Thoracic aorta (tissue), 2 donors: ENCODE data around the gene TERB1. TPM values are rescaled to one million over a fixed set of nuclear protein-coding genes. Genes with fewer than 3 reads are reported as not detected.

Experiments used
- ATAC-seq: fragments of 150-250 bp; one replicate; pipeline ENCODE4 v1.8.0; 2017; ENCODE audit warnings: low read depth; ENCODE audit not compliant: insufficient number of reproducible peaks, low FRiP score
- DNase-seq: peaks from one replicate; pipeline ENCODE4 v3.0.0-alpha.2; 2020; ENCODE audit warnings: low spot score
- H3K27ac ChIP-seq, 2 donors: fragments of 200-600 bp; sonication (generic); 1 replicate in 1 of 2; 2 replicates in 1 of 2; pipeline ENCODE4 v1.5.1; 2016; ENCODE audit warnings: mild to moderate bottlenecking in 2 of 2, moderate library complexity in 2 of 2
- H3K27me3 ChIP-seq: fragments of 200-600 bp; sonication (generic); replicated peaks from 2 replicates; pipeline ENCODE4 v1.6.0; 2016; ENCODE audit warnings: mild to moderate bottlenecking; ENCODE audit not compliant: insufficient read depth
- H3K36me3 ChIP-seq: fragments of 200-600 bp; sonication (generic); one replicate; pipeline ENCODE4 v1.5.1; 2016
- H3K4me1 ChIP-seq, 2 donors: fragments of 200-600 bp; sonication (generic); 1 replicate in 1 of 2; 2 replicates in 1 of 2; pipeline versions ENCODE4 v1.5.1 to v1.6.0; 2016; ENCODE audit warnings: low read depth in 2 of 2, mild to moderate bottlenecking in 1 of 2; ENCODE audit not compliant: control insufficient read depth in 1 of 2
- H3K4me3 ChIP-seq: fragments of 200-600 bp; sonication (generic); 2 replicates; pipeline ENCODE4 v1.5.1; 2016; ENCODE audit warnings: mild to moderate bottlenecking
- H3K9me3 ChIP-seq: fragments of 200-600 bp; sonication (generic); 2 replicates; pipeline ENCODE4 v1.5.1; 2016
- total RNA-seq, 2 donors: library from RNA; depleted of rRNA; stranded (reverse); fragments of >200 nt; gene quantifications; one replicate each; pipeline versions ENCODE4 v1.1.0 to v1.2.3, GENCODE V29; 2016
- TF ChIP-seq, protein P1 (sequence below): fragments of 200-600 bp; sonication (generic); IDR thresholded peaks from one replicate; pipeline ENCODE4 v1.5.1; 2019; ENCODE audit warnings: antibody characterized with exemption

TERB1 gene
- total RNA-seq, 2 donors from 2014 or later = not detected

GRCh38 chr16:66751303-66751991, 49.9 kb downstream of the TERB1 start, which contains the start of gene DYNC1LI2:
DYNC1LI2 (minus strand) TSS chr16:66751609; CDS start chr16:66751591, 18 bp downstream.
- H3K27me3 ChIP-seq = no peaks in the 10 kb centered on the region
- H3K4me1 ChIP-seq = peaks cover 18 to 30% of the 10 kb centered on the region in 2 donors
- peak within 1 kb of the TSS; percentile 81 for H3K4me3 ChIP-seq
- H3K27ac ChIP-seq = peak within 1 kb of the TSS; percentile 81 to 83
- no peaks in the 10 kb centered on the region for H3K9me3 ChIP-seq
- peak; percentile 53 for DNase-seq
- H3K36me3 ChIP-seq = no peaks in the 10 kb centered on the region
- ATAC-seq = peak; percentile 94
- TF ChIP-seq, protein P1, sequence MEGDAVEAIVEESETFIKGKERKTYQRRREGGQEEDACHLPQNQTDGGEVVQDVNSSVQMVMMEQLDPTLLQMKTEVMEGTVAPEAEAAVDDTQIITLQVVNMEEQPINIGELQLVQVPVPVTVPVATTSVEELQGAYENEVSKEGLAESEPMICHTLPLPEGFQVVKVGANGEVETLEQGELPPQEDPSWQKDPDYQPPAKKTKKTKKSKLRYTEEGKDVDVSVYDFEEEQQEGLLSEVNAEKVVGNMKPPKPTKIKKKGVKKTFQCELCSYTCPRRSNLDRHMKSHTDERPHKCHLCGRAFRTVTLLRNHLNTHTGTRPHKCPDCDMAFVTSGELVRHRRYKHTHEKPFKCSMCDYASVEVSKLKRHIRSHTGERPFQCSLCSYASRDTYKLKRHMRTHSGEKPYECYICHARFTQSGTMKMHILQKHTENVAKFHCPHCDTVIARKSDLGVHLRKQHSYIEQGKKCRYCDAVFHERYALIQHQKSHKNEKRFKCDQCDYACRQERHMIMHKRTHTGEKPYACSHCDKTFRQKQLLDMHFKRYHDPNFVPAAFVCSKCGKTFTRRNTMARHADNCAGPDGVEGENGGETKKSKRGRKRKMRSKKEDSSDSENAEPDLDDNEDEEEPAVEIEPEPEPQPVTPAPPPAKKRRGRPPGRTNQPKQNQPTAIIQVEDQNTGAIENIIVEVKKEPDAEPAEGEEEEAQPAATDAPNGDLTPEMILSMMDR = peak; percentile 75

DNA sequence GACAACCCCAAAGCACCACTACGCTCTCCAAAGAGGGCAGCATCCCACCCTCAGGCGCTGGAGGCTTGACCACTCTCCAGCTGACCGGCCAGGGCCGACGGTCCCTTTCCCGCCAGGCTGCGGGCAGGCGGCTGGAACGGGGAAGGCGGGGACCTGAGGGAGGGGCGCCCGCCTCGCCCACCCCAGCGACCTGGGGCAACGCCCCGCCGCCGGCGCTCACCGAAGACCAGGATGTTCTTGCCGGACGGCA, 50.4 kb downstream of the TERB1 start:
- no peaks in the 10 kb centered on the region for H3K36me3 ChIP-seq
- ATAC-seq = no peak
- peak overlapping the region; percentile 81 for H3K4me3 ChIP-seq
- TF ChIP-seq, protein P1 = no peak
- H3K4me1 ChIP-seq = peaks cover 18 to 30% of the 10 kb centered on the region in 2 donors
- no peaks in the 10 kb centered on the region for H3K27me3 ChIP-seq
- DNase-seq = no peak
- H3K9me3 ChIP-seq = no peaks in the 10 kb centered on the region
- peak overlapping the region; percentile 81 to 83 for H3K27ac ChIP-seq

GRCh38 chr16:66750279-66751052, 50.9 kb downstream of the TERB1 start:
- H3K36me3 ChIP-seq = no peaks in the 10 kb centered on the region
- DNase-seq (no peak), ATAC-seq (no peak)
- peaks cover 18 to 30% of the 10 kb centered on the region in 2 donors for H3K4me1 ChIP-seq
- peak overlapping the region; percentile 81 to 83 for H3K27ac ChIP-seq
- TF ChIP-seq, protein P1 = no peak
- peak overlapping the region; percentile 81 for H3K4me3 ChIP-seq
- H3K27me3 ChIP-seq = no peaks in the 10 kb centered on the region
- H3K9me3 ChIP-seq = no peaks in the 10 kb centered on the region

- Histone ChIP-seq H3K4me1 (peaks cover 24 to 33% of the 10 kb centered on the region in 2 donors), H3K27ac (no peak overlapping the region), H3K27me3 (no peaks in the 10 kb centered on the region), H3K9me3 (no peaks in the 10 kb centered on the region), H3K4me3 (no peak overlapping the region), H3K36me3 (peaks cover 10% of the 10 kb centered on the region)
- TF ChIP-seq, protein P1 = no peak
- DNase-seq = no peak
- no peak for ATAC-seq
These were observed 54.7 kb downstream of the TERB1 start for GRCh38 chr16:66746682-66747081.

- DNase-seq (no peak), ATAC-seq (no peak)
- no peaks in the 10 kb centered on the region for H3K9me3 ChIP-seq
- TF ChIP-seq, protein P1 = no peak
- no peak overlapping the region for H3K27ac ChIP-seq
- no peak overlapping the region for H3K4me3 ChIP-seq
- H3K36me3 ChIP-seq = peaks cover 10% of the 10 kb centered on the region
- peaks cover 28 to 39% of the 10 kb centered on the region in 2 donors for H3K4me1 ChIP-seq
- no peaks in the 10 kb centered on the region for H3K27me3 ChIP-seq
These were observed 55.3 kb downstream of the TERB1 start for GRCh38 chr16:66746048-66746447.
